ENCODE measurements around the gene LCE3D.

GRCh38 chr1:152543820-152544219 is 36.5 kb downstream of the LCE3D start:
- TF ChIP-seq, protein P1, sequence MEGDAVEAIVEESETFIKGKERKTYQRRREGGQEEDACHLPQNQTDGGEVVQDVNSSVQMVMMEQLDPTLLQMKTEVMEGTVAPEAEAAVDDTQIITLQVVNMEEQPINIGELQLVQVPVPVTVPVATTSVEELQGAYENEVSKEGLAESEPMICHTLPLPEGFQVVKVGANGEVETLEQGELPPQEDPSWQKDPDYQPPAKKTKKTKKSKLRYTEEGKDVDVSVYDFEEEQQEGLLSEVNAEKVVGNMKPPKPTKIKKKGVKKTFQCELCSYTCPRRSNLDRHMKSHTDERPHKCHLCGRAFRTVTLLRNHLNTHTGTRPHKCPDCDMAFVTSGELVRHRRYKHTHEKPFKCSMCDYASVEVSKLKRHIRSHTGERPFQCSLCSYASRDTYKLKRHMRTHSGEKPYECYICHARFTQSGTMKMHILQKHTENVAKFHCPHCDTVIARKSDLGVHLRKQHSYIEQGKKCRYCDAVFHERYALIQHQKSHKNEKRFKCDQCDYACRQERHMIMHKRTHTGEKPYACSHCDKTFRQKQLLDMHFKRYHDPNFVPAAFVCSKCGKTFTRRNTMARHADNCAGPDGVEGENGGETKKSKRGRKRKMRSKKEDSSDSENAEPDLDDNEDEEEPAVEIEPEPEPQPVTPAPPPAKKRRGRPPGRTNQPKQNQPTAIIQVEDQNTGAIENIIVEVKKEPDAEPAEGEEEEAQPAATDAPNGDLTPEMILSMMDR (IDR thresholded peaks at IDR 0.05): peak; percentile 57
- TF ChIP-seq POLR2AphosphoS5 (IDR thresholded peaks at IDR 0.05; ENCODE audit: low read depth, low read length): no peak

Data from Panc1 (cell line).